Ovary (tissue), 3 donors: ENCODE data around the gene SH3PXD2A.

Source experiments
- CTCF ChIP-seq, 3 donors: fragments of 450-650 bp in 2 of 3; fragments of 200-600 bp in 1 of 3; IDR thresholded peaks; one replicate each; pipeline versions ENCODE4 v1.5.1 to v1.8.0; 2016 to 2022; ENCODE audit warnings: antibody characterized with exemption in 3 of 3, mild to moderate bottlenecking in 1 of 3
- EP300 ChIP-seq: sonication (generic); formaldehyde crosslinking; IDR thresholded peaks from one replicate; pipeline ENCODE4 v1.6.1; 2017; ENCODE audit warnings: antibody characterized with exemption
- POLR2A ChIP-seq: fragments of 450-650 bp; IDR thresholded peaks from one replicate; pipeline ENCODE4 v1.6.1; 2017; ENCODE audit warnings: antibody characterized with exemption, mild to moderate bottlenecking, moderate library complexity
- donor health status: DM: no; HTN: no; CAD: no.

GRCh38 chr10:103818105-103818504 is 37.3 kb downstream of the SH3PXD2A start:
- TF ChIP-seq CTCF (IDR thresholded peaks at IDR 0.05): no peak
- TF ChIP-seq POLR2A: no peak
- no peak for TF ChIP-seq EP300
